Measurements from ENCODE around the gene PLXND1.

PLXND1 gene

GRCh38 chr3:129628169-129628522 lies 21.7 kb upstream of the PLXND1 start:
- H3K27ac ChIP-seq, result no peak overlapping the region
- H3K79me2 ChIP-seq, result no peaks in the 10 kb centered on the region
- no peak overlapping the region for H3K4me3 ChIP-seq (ENCODE audit: low read depth, low read length)
- no peaks in the 10 kb centered on the region for H3K36me3 ChIP-seq (ENCODE audit: control insufficient read depth, insufficient read depth, low read length)
- H3K4me2 ChIP-seq (ENCODE audit: low read length), result peak overlapping the region; percentile 70
- H3K4me1 ChIP-seq, result peaks cover 6% of the 10 kb centered on the region
- no peaks in the 10 kb centered on the region for H3K9me3 ChIP-seq (ENCODE audit: control insufficient read depth, low read length)
- H2AFZ ChIP-seq, result peak overlapping the region; percentile 95
- TF ChIP-seq CTCF (IDR thresholded peaks at IDR 0.05), result no peak
- H3K9ac ChIP-seq, result no peak overlapping the region
- H3K27me3 ChIP-seq (ENCODE audit: control insufficient read depth, insufficient read depth, low read length), result no peaks in the 10 kb centered on the region

- H3K9me3 ChIP-seq (ENCODE audit: control insufficient read depth, low read length), result no peaks in the 10 kb centered on the region
- peak overlapping the region; percentile 58 for H3K9ac ChIP-seq
- peaks cover 6% of the 10 kb centered on the region for H3K4me1 ChIP-seq
- peak overlapping the region; percentile 73 for H3K27ac ChIP-seq
- no peaks in the 10 kb centered on the region for H3K36me3 ChIP-seq (ENCODE audit: control insufficient read depth, insufficient read depth, low read length)
- no peaks in the 10 kb centered on the region for H3K79me2 ChIP-seq
- H3K27me3 ChIP-seq (ENCODE audit: control insufficient read depth, insufficient read depth, low read length), result no peaks in the 10 kb centered on the region
- peak overlapping the region; percentile 95 for H2AFZ ChIP-seq
- peak overlapping the region; percentile 46 for H3K4me3 ChIP-seq (ENCODE audit: low read depth, low read length)
- peak; percentile 51 for TF ChIP-seq CTCF (IDR thresholded peaks at IDR 0.05)
- peak overlapping the region; percentile 70 for H3K4me2 ChIP-seq (ENCODE audit: low read length)
Measured at GRCh38 chr3:129627350-129628168, 21.1 kb upstream of the PLXND1 start.

GRCh38 chr3:129626744-129627349 lies 20.4 kb upstream of the PLXND1 start:
- H3K9me3 ChIP-seq (ENCODE audit: control insufficient read depth, low read length), result no peaks in the 10 kb centered on the region
- H3K4me2 ChIP-seq (ENCODE audit: low read length), result peak overlapping the region; percentile 68
- peaks cover 6% of the 10 kb centered on the region for H3K4me1 ChIP-seq
- H3K27ac ChIP-seq, result peak overlapping the region; percentile 73
- peak overlapping the region; percentile 58 for H3K9ac ChIP-seq
- H2AFZ ChIP-seq, result peak overlapping the region; percentile 95
- TF ChIP-seq CTCF (IDR thresholded peaks at IDR 0.05), result no peak
- peak overlapping the region; percentile 46 for H3K4me3 ChIP-seq (ENCODE audit: low read depth, low read length)
- no peaks in the 10 kb centered on the region for H3K36me3 ChIP-seq (ENCODE audit: control insufficient read depth, insufficient read depth, low read length)
- H3K79me2 ChIP-seq, result no peaks in the 10 kb centered on the region
- H3K27me3 ChIP-seq (ENCODE audit: control insufficient read depth, insufficient read depth, low read length), result no peaks in the 10 kb centered on the region

GRCh38 chr3:129625072-129625874 lies 18.8 kb upstream of the PLXND1 start:
- no peaks in the 10 kb centered on the region for H3K36me3 ChIP-seq (ENCODE audit: control insufficient read depth, insufficient read depth, low read length)
- H3K4me1 ChIP-seq, result peaks cover 6% of the 10 kb centered on the region
- no peak overlapping the region for H2AFZ ChIP-seq
- no peaks in the 10 kb centered on the region for H3K9me3 ChIP-seq (ENCODE audit: control insufficient read depth, low read length)
- H3K79me2 ChIP-seq, result no peaks in the 10 kb centered on the region
- peak overlapping the region; percentile 40 for H3K27ac ChIP-seq
- TF ChIP-seq CTCF (IDR thresholded peaks at IDR 0.05), result no peak
- no peak overlapping the region for H3K9ac ChIP-seq
- H3K4me3 ChIP-seq (ENCODE audit: low read depth, low read length), result no peak overlapping the region
- no peak overlapping the region for H3K4me2 ChIP-seq (ENCODE audit: low read length)
- no peaks in the 10 kb centered on the region for H3K27me3 ChIP-seq (ENCODE audit: control insufficient read depth, insufficient read depth, low read length)
